K562 (cell line): ENCODE data around the gene SDC1. TPM values are rescaled to one million over a fixed set of nuclear protein-coding genes. Genes with fewer than 3 reads are reported as not detected.
"Not testable (repeated sequence)": the region's sequence is repeated elsewhere in the genome, so short reads cannot be mapped to it uniquely, and the experiment has no call there.

ENCODE experiments used
- ATAC-seq: fragments of 200-7000 bp; cut with Tn5 transposase; 3 replicates; pipeline ENCODE4 v1.9.1; 2020; ENCODE audit warnings: moderate library complexity
- BruUV-seq: library from RNA; stranded (reverse); fragments of 400-500 nt; replicated peaks from 2 replicates; lab custom pipeline; 2021; lab: Mats Ljungman, UMichigan
- CTCF ChIA-PET: fragments of 300-600 bp; formaldehyde crosslinking; extraction: SDS; loops from one replicate; lab custom pipeline; 2021; ENCODE audit warnings: low intra/inter-chr PET ratio; lab: Yijun Ruan, JAX
- POLR2A ChIA-PET: fragments of 300-600, 350-650 bp; sonication (Branson Sonifier 250); formaldehyde crosslinking; extraction: SDS; loops from one replicate; lab custom pipeline; 2021; ENCODE audit warnings: antibody characterized with exemption, inconsistent platforms; lab: Yijun Ruan, JAX
- DNase-seq, 4 experiments: peaks; one replicate each; pipeline versions ENCODE4 v3.0.0 to v3.0.0-alpha.2; 2011 to 2018; ENCODE audit warnings: low spot score in 3 of 4, mixed read lengths in 3 of 4; ENCODE audit errors: extremely low read depth in 1 of 4
- FAIRE-seq: peaks from 2 replicates; lab custom pipeline; 2011; peaks lifted over from hg19 to GRCh38; lab: Jason Lieb, UNC
- H2AFZ ChIP-seq: 2 replicates; pipeline ENCODE4 v1.6.0; 2011; ENCODE audit warnings: low read depth, low read length, control low read depth, inconsistent platforms
- H3K27ac ChIP-seq: fragments of 200-600 bp; 3 replicates; pipeline ENCODE4 v1.8.0; 2011; ENCODE audit warnings: low read depth, mild to moderate bottlenecking, control low read depth, inconsistent platforms, low read length, moderate library complexity, mixed read lengths; ENCODE audit errors: extremely low read depth
- H3K27me3 ChIP-seq, 2 experiments: fragments of 300-600 bp in 1 of 2; 2 replicates in 1 of 2; 3 replicates in 1 of 2; pipeline versions ENCODE4 v1.6.0 to v1.8.0; 2011; ENCODE audit warnings: inconsistent platforms in 2 of 2, low read length in 2 of 2, mild to moderate bottlenecking in 1 of 2, mixed read lengths in 1 of 2, moderate library complexity in 1 of 2; ENCODE audit not compliant: control insufficient read depth in 2 of 2, insufficient read depth in 2 of 2
- H3K36me3 ChIP-seq: fragments of 300-600 bp; 3 replicates; pipeline ENCODE4 v1.8.0; 2011; ENCODE audit warnings: mild to moderate bottlenecking, low read length, inconsistent platforms; ENCODE audit not compliant: control insufficient read depth, insufficient read depth
- H3K4me1 ChIP-seq, 2 experiments: fragments of 200-600 bp in 1 of 2; replicated peaks in 1 of 2; 2 replicates in 1 of 2; 3 replicates in 1 of 2; pipeline versions ENCODE4 v1.5.1 to v1.8.0; 2011; ENCODE audit warnings: inconsistent platforms in 2 of 2, low read length in 2 of 2, mild to moderate bottlenecking in 1 of 2, mixed read lengths in 1 of 2, moderate library complexity in 1 of 2; ENCODE audit not compliant: control insufficient read depth in 2 of 2, insufficient read depth in 2 of 2
- H3K4me2 ChIP-seq: 2 replicates; pipeline ENCODE4 v1.6.1; 2011; ENCODE audit warnings: low read length, control low read depth, inconsistent platforms, mixed read lengths; ENCODE audit not compliant: insufficient read depth
- H3K4me3 ChIP-seq: fragments of 200-600 bp; sonication (generic), shearing (Covaris generic); 2 replicates; pipeline ENCODE4 v1.5.1; 2016; ENCODE audit warnings: control low read depth, inconsistent platforms
- H3K79me2 ChIP-seq: fragments of 200-600 bp; 3 replicates; pipeline ENCODE4 v1.8.0; 2011; ENCODE audit warnings: low read length, inconsistent platforms; ENCODE audit not compliant: control insufficient read depth, insufficient read depth
- H3K9ac ChIP-seq, 2 experiments: 2 replicates each; pipeline versions ENCODE4 v1.6.0 to v1.6.1; 2011; ENCODE audit warnings: low read depth in 2 of 2, low read length in 2 of 2, control low read depth in 1 of 2, inconsistent platforms in 1 of 2, mild to moderate bottlenecking in 1 of 2, mixed read lengths in 1 of 2; ENCODE audit not compliant: insufficient read depth in 1 of 2
- H3K9me1 ChIP-seq: one replicate; pipeline ENCODE4 v1.6.0; 2011; ENCODE audit warnings: inconsistent platforms, mild to moderate bottlenecking, low read length, moderate library complexity; ENCODE audit not compliant: control insufficient read depth, insufficient read depth
- H3K9me3 ChIP-seq: replicated peaks from 2 replicates; pipeline ENCODE4 v1.5.1; 2011; ENCODE audit warnings: low read depth, low read length, inconsistent platforms; ENCODE audit not compliant: control insufficient read depth, insufficient read depth
- H4K20me1 ChIP-seq: replicated peaks from 2 replicates; pipeline ENCODE4 v1.6.1; 2011; ENCODE audit warnings: low read length, inconsistent platforms, mixed read lengths; ENCODE audit not compliant: control insufficient read depth, insufficient read depth
- BCOR ChIP-seq: fragments of 450-650 bp; IDR thresholded peaks from 2 replicates; pipeline ENCODE4 v1.6.1; 2016
- GATAD2A ChIP-seq: fragments of 450-650 bp; IDR thresholded peaks from 2 replicates; pipeline ENCODE4 v1.6.1; 2017
- HIVEP1 ChIP-seq: fragments of 250-450 bp; sonication (Bioruptor Pico); IDR thresholded peaks from 2 replicates; pipeline ENCODE4 v1.4.0; 2020; ENCODE audit warnings: mild to moderate bottlenecking
- MYNN ChIP-seq, 2 experiments: sonication (generic); formaldehyde crosslinking in 1 of 2; IDR thresholded peaks; 2 replicates each; pipeline versions ENCODE4 v1.5.0 to v1.6.1; 2016 to 2020; ENCODE audit warnings: antibody characterized with exemption in 1 of 2, missing genetic modification reagents in 1 of 2
- NRF1 ChIP-seq, 2 experiments: fragments of 450-650 bp; IDR thresholded peaks in 1 of 2; conservative IDR thresholded peaks in 1 of 2; 2 replicates each; pipeline ENCODE4 v1.6.1; 2014; ENCODE audit warnings: mild to moderate bottlenecking in 2 of 2
- POLR2G ChIP-seq: fragments of 200-400 bp; formaldehyde crosslinking; IDR thresholded peaks from 2 replicates; pipeline ENCODE4 v1.6.1; 2017; ENCODE audit warnings: low read depth, mild to moderate bottlenecking, antibody characterized with exemption, low read length, moderate library complexity
- SRSF3 ChIP-seq: fragments of 200-400 bp; formaldehyde crosslinking; IDR thresholded peaks from 2 replicates; pipeline ENCODE4 v1.6.1; 2016; ENCODE audit warnings: mild to moderate bottlenecking, low read length, moderate library complexity; ENCODE audit not compliant: insufficient read depth
- SUPT5H ChIP-seq: fragments of 450-650 bp; IDR thresholded peaks from 2 replicates; pipeline ENCODE4 v1.6.1; 2016
- TBP ChIP-seq: optimal IDR thresholded peaks from 2 replicates; pipeline ENCODE3; 2011; ENCODE audit warnings: low read depth, low read length, improper control_type of control experiment
- WGBS: fragments of 100-300 bp; shearing (Covaris generic); methylation state at CpG from one replicate; pipeline ENCODE4 v1.1.6; 2016; ENCODE audit warnings: low coverage, mixed read lengths; ENCODE audit not compliant: insufficient coverage; ENCODE audit errors: missing lambda C conversion rate; 5-methylcytosine and 5-hydroxymethylcytosine counted together
- in situ Hi-C: fragments of 300-500 bp; cut with MboI; formaldehyde crosslinking; loops from 4 replicates; pipeline ENCODE4 v1.15.0; 2018; ENCODE audit warnings: inconsistent platforms, mixed read lengths
- intact Hi-C: fragments of 100-400 bp; cut with micrococcal nuclease; formaldehyde crosslinking; loops from 2 replicates; pipeline ENCODE4 v1.14.2; 2022
- polyA plus RNA-seq, 8 experiments: library from polyadenylated mRNA; depleted of rRNA in 4 of 8; stranded (reverse) in 5 of 8; unstranded in 3 of 8; fragments of >200 nt; fragmentation: Nextera tagmentation in 2 of 8; fragmentation: Illumina TruSeq in 1 of 8; extraction: Ambion mirVana in 2 of 8; extraction: Trizol in 1 of 8; gene quantifications; 2 replicates each; pipeline versions ENCODE4 v1.2.1 to v1.2.3, GENCODE V29; 2011 to 2014; ENCODE audit warnings: inconsistent platforms in 1 of 8, missing spikeins in 1 of 8
- total RNA-seq, 7 experiments: library from RNA; depleted of rRNA in 6 of 7; stranded (reverse); fragments of >200 nt in 6 of 7; fragmentation: Illumina TruSeq in 2 of 7; extraction: Trizol in 2 of 7; gene quantifications; 2 replicates each; pipeline versions ENCODE4 v1.2.1 to v1.2.3, GENCODE V29; 2011 to 2021; ENCODE audit warnings: low replicate concordance in 1 of 7
- TF ChIP-seq, protein P1 (sequence below), 2 experiments: fragments of 450-650 bp in 1 of 2; sonication (generic) in 1 of 2; formaldehyde crosslinking in 1 of 2; IDR thresholded peaks in 1 of 2; conservative IDR thresholded peaks in 1 of 2; 2 replicates each; pipeline versions ENCODE4 v1.6.1 to v1.8.1; 2016 to 2023; ENCODE audit warnings: mild to moderate bottlenecking in 2 of 2, moderate library complexity in 2 of 2, inconsistent platforms in 1 of 2, missing genetic modification reagents in 1 of 2
- TF ChIP-seq, protein P2 (sequence below): fragments of 250-450 bp; sonication (Bioruptor Pico); IDR thresholded peaks from 2 replicates; pipeline ENCODE4 v1.8.0; 2021; ENCODE audit warnings: borderline replicate concordance, mild to moderate bottlenecking, moderate library complexity; ENCODE audit not compliant: poor library complexity, severe bottlenecking

The SDC1 gene
- total and polyA plus RNA-seq, 9 of the 15 experiments (the other 6 are each of a cell fraction or from before 2014, with no cell fraction given), result 0.06 to 2.7 (median 0.49) TPM

DNA sequence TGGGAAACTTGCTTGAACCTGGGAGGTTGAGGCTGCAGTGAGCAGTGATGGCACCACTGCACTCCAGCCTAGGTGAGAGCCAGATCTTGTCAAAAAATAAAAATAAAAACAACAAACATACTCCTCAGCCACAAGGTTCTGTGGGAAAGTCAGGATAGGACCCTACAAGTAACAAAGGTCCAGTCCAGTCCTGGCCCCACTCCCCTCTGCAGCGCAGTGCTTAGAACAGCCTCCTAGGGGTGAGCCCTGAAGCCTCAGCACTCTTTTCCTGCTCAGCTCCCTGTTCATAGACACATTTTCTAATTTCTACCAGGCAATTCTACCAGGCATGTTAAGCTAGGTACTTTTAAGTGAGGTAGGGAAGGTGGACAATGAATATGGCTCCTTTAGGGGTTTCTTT, 22.2 kb upstream of the SDC1 start (continued):
- TF ChIP-seq, protein P1, sequence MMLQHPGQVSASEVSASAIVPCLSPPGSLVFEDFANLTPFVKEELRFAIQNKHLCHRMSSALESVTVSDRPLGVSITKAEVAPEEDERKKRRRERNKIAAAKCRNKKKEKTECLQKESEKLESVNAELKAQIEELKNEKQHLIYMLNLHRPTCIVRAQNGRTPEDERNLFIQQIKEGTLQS (IDR thresholded peaks at IDR 0.05), result no peak
- TF ChIP-seq, protein P1 (CRISPR knock-in tag; conservative IDR thresholded peaks at IDR 0.05), result no peak
- TF ChIP-seq GATAD2A (no peak), BCOR (no peak), HIVEP1 (CRISPR knock-in tag) (no peak), SUPT5H (peak; percentile 35; the same call in 1 of the 2 replicates), NRF1 (conservative IDR thresholded peaks at IDR 0.05 in 1 of 2, IDR thresholded peaks at IDR 0.05 in 1 of 2) (no peak), MYNN (IDR thresholded peaks at IDR 0.05) (peak; percentile 17; the same call in 1 of the 2 replicates), MYNN (CRISPR knock-in tag; IDR thresholded peaks at IDR 0.05) (no peak), TBP (no peak), SRSF3 (no peak)
- TF ChIP-seq, protein P2, sequence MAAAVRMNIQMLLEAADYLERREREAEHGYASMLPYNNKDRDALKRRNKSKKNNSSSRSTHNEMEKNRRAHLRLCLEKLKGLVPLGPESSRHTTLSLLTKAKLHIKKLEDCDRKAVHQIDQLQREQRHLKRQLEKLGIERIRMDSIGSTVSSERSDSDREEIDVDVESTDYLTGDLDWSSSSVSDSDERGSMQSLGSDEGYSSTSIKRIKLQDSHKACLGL (CRISPR knock-in tag), result no peak

DNA sequence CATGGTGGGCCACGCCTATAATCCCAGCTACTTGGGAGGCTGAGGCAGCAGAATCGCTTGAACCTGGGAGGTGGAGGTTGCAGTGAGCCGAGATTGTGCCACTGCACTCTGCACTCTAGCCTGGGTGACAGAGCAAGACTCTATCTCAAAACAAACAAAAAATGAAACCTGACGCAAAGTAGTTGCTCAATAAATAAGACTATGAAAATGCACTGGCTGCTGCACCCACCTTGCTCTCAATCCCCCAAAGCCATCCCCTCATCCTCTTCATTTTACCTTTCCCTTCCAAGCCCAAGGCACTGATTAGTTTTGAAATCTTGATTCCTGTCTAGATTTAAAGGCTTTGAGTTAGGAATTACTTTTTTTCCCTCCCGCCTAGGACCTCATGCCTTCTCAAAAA, 18.7 kb upstream of the SDC1 start:
- H3K27ac ChIP-seq, BruUV-seq, H3K4me3 ChIP-seq, H3K79me2 ChIP-seq, H3K9me3 ChIP-seq, ATAC-seq, CTCF ChIA-PET, H3K4me1 ChIP-seq, H3K27me3 ChIP-seq, FAIRE-seq, H3K4me2 ChIP-seq, in situ Hi-C loops, H2AFZ ChIP-seq, DNase-seq, H3K9ac ChIP-seq, H3K9me1 ChIP-seq, H4K20me1 ChIP-seq: not testable (repeated sequence)
- intact Hi-C loops, result loop anchor here (5.0 kb wide), 1 partner anchor 179 kb away; no protein-coding TSS in a partner anchor
- 40% methylated on average over 5 of the region's 5 CpGs for WGBS
- peak; percentile 32; the same call in 1 of the 2 replicates for TF ChIP-seq POLR2G
- H3K36me3 ChIP-seq, result peaks cover 18% of the 10 kb centered on the region; the same call in 1 of the 3 replicates
- POLR2A ChIA-PET, result interaction anchor here (0.5 to 1.4 kb wide), 4 partner anchors 18 to 342 kb away, joined by 3 to 6 read pairs (median 3); partner anchors contain the start of gene SDC1
